Choroid plexus epithelial cell (primary cell): ENCODE data around the gene GRM8.

Experiments used
- DNase-seq: peaks from one replicate; pipeline ENCODE4 v3.0.0-alpha.2; 2010; ENCODE audit warnings: low read depth
- H3K4me3 ChIP-seq: 2 replicates; pipeline ENCODE4 v1.5.1; 2011; ENCODE audit warnings: low read depth, mild to moderate bottlenecking, control low read depth, low read length, moderate library complexity
- TF ChIP-seq, protein P1 (sequence below): conservative IDR thresholded peaks from 2 replicates; pipeline ENCODE4 v1.5.1; 2011; ENCODE audit warnings: low read depth, mild to moderate bottlenecking, control low read depth, inconsistent platforms, low read length, moderate library complexity

Gene GRM8

DNA sequence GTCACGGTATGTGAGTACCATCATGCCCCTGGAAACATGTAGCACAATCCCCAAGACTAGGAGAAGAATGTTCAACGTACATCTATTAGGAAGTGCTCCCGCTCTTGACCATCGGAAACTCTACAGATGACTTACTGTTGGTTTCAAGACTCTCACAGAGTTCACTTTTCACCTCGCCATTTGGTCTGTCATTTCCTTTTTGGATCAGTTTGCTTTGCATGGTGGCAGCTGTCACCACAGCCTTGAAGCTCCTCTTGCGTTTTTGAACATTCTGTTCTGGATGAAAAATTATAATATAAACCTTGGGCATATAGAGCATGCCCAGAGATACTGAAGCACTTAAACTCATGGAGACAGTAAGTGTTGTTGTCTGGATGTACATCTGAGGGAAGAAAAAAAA is 806.8 kb downstream of the GRM8 start:
- no peak overlapping the region for H3K4me3 ChIP-seq
- TF ChIP-seq, protein P1, sequence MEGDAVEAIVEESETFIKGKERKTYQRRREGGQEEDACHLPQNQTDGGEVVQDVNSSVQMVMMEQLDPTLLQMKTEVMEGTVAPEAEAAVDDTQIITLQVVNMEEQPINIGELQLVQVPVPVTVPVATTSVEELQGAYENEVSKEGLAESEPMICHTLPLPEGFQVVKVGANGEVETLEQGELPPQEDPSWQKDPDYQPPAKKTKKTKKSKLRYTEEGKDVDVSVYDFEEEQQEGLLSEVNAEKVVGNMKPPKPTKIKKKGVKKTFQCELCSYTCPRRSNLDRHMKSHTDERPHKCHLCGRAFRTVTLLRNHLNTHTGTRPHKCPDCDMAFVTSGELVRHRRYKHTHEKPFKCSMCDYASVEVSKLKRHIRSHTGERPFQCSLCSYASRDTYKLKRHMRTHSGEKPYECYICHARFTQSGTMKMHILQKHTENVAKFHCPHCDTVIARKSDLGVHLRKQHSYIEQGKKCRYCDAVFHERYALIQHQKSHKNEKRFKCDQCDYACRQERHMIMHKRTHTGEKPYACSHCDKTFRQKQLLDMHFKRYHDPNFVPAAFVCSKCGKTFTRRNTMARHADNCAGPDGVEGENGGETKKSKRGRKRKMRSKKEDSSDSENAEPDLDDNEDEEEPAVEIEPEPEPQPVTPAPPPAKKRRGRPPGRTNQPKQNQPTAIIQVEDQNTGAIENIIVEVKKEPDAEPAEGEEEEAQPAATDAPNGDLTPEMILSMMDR, result no peak
- DNase-seq, result no peak

GRCh38 chr7:126443951-126444350 is 808.8 kb downstream of the GRM8 start:
- no peak for DNase-seq
- H3K4me3 ChIP-seq, result no peak overlapping the region
- TF ChIP-seq, protein P1, result no peak

GRCh38 chr7:126442908-126443307 is 809.8 kb downstream of the GRM8 start:
- TF ChIP-seq, protein P1, result no peak
- no peak for DNase-seq
- H3K4me3 ChIP-seq, result no peak overlapping the region

GRCh38 chr7:126441745-126442144 is 811.0 kb downstream of the GRM8 start:
- no peak for DNase-seq
- TF ChIP-seq, protein P1, result no peak
- H3K4me3 ChIP-seq, result no peak overlapping the region

DNA sequence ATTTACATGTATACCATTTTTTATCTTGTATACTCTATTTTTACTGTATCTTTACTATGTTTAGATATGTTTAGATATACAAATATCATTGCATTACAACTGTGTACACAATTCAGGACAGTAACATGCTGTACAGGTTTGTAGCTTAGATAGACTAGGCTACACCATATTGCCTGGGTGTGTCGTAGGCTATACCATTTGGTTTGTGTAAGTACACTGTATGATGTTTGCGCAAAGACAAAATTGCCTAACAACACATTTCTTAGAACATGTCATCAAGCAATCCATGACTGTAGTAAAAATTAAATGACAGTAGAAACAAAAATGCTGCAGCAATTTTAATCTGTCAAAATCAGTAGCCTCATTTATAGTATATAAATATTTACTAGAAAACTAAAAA is 812.2 kb downstream of the GRM8 start:
- DNase-seq, result no peak
- TF ChIP-seq, protein P1, result no peak
- H3K4me3 ChIP-seq, result no peak overlapping the region

- DNase-seq, result peak; percentile 35
- TF ChIP-seq, protein P1, result no peak
- H3K4me3 ChIP-seq, result no peak overlapping the region
Measured at GRCh38 chr7:126436213-126436868, 816.4 kb downstream of the GRM8 start.

DNA sequence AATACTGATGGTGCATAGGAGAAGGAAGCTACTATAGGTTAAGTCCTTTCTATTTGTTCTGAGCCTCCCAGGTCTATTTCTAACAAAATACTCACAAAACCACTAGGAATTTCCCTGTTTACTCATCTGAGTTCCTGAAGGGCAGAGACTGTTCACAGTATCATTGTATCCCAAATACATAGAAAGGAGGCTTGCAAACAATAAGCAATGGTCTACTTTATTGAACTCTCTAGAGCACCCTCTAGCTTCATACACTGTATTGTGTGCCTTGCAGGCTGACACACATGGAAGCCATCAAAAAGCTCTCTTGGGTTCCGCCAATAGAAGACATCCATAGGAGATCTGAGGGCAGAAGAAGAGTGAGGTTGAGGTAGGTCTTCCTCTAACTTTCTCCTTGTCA is 826.1 kb downstream of the GRM8 start:
- TF ChIP-seq, protein P1, result no peak
- no peak for DNase-seq
- H3K4me3 ChIP-seq, result no peak overlapping the region
